ENCODE results near the gene CDK14. TPM values are rescaled to one million over a fixed set of nuclear protein-coding genes. Genes with fewer than 3 reads are reported as not detected.
"Not testable (repeated sequence)": the region's sequence is repeated elsewhere in the genome, so short reads cannot be mapped to it uniquely, and the experiment has no call there.

Gene CDK14
- polyA plus RNA-seq, 3 donors: 1.7 to 2.5 (median 2.1) TPM

GRCh38 chr7:90797596-90797995 is 201.5 kb downstream of the CDK14 start:
- no peak overlapping the region for H3K27ac ChIP-seq (ENCODE audit: low read depth in 1 of 2, low read length in 2 of 2)
- no peak overlapping the region for H2AFZ ChIP-seq (ENCODE audit: insufficient read depth, low read depth, low read length, poor library complexity, severe bottlenecking)
- no peaks in the 10 kb centered on the region for H3K27me3 ChIP-seq (ENCODE audit: control insufficient read depth in 2 of 2, insufficient read depth in 2 of 2, low read length in 2 of 2)
- TF ChIP-seq CTCF (IDR thresholded peaks at IDR 0.05): no peak
- WGBS (ENCODE audit: insufficient coverage): no CpG with 5 or more reads among the region's 2 CpGs
- H3K4me2 ChIP-seq (replicated peaks; ENCODE audit: extremely low read depth, low read length, poor library complexity, severe bottlenecking): no peak overlapping the region
- no peak for DNase-seq
- Mint-ChIP-seq H3K36me3 (peaks cover 7 to 18% of the 10 kb centered on the region in 2 donors), H3K4me1 (no peaks in the 10 kb centered on the region), H3K27ac (no peak overlapping the region), H3K9me3 (peaks cover 19 to 41% (median 21%) of the 10 kb centered on the region in 7 donors), H3K4me3 (no peak overlapping the region), H3K27me3 (ENCODE audit: low read depth in 3 of 3) (peaks cover 0 to 2% (median 0%) of the 10 kb centered on the region in 3 donors)
- H3K4me3 ChIP-seq (replicated peaks in 1 of 3; ENCODE audit: low read depth in 2 of 3, low read length in 3 of 3): no peak overlapping the region
- H3K9ac ChIP-seq (ENCODE audit: insufficient read depth, low read length, poor library complexity, severe bottlenecking): no peak overlapping the region
- intact Hi-C loops (cut with micrococcal nuclease): no loop called here
- no peaks in the 10 kb centered on the region for H3K4me1 ChIP-seq (ENCODE audit: control insufficient read depth in 1 of 2, insufficient read depth in 2 of 2, low read length in 2 of 2)
- no peaks in the 10 kb centered on the region for H4K20me1 ChIP-seq (ENCODE audit: insufficient read depth, low read length)
- H3K79me2 ChIP-seq (ENCODE audit: insufficient read depth, low read length): no peaks in the 10 kb centered on the region
- H3K9me3 ChIP-seq (replicated peaks in 1 of 2; ENCODE audit: control insufficient read depth in 1 of 2, insufficient read depth in 1 of 2, low read length in 2 of 2): peaks cover 18 to 24% of the 10 kb centered on the region in 2 donors
- peaks cover 0 to under 1% of the 10 kb centered on the region in 2 donors for H3K36me3 ChIP-seq (replicated peaks in 1 of 2; ENCODE audit: control insufficient read depth in 1 of 2, insufficient read depth in 2 of 2, low read length in 2 of 2)

- no CpG with 5 or more reads among the region's 1 CpG for WGBS (ENCODE audit: insufficient coverage)
Measured at GRCh38 chr7:90804370-90804769, 208.2 kb downstream of the CDK14 start.

GRCh38 chr7:90815552-90815951 is 219.4 kb downstream of the CDK14 start:
- WGBS (ENCODE audit: insufficient coverage): no CpG with 5 or more reads among the region's 2 CpGs
- peaks cover 0 to 11% (median 4%) of the 10 kb centered on the region in 7 donors for H3K9me3 Mint-ChIP-seq
- H3K27me3 ChIP-seq (ENCODE audit: control insufficient read depth in 2 of 2, insufficient read depth in 2 of 2, low read length in 2 of 2); H3K4me1 ChIP-seq (ENCODE audit: control insufficient read depth in 1 of 2, insufficient read depth in 2 of 2, low read length in 2 of 2); intact Hi-C loops (cut with micrococcal nuclease); H3K36me3 ChIP-seq (replicated peaks in 1 of 2; ENCODE audit: control insufficient read depth in 1 of 2, insufficient read depth in 2 of 2, low read length in 2 of 2); H3K9ac ChIP-seq (ENCODE audit: insufficient read depth, low read length, poor library complexity, severe bottlenecking); H3K36me3 Mint-ChIP-seq; H3K27me3 Mint-ChIP-seq (ENCODE audit: low read depth in 3 of 3); H4K20me1 ChIP-seq (ENCODE audit: insufficient read depth, low read length); H3K27ac Mint-ChIP-seq; H3K4me3 ChIP-seq (replicated peaks in 1 of 3; ENCODE audit: low read depth in 2 of 3, low read length in 3 of 3); H3K4me2 ChIP-seq (replicated peaks; ENCODE audit: extremely low read depth, low read length, poor library complexity, severe bottlenecking); H2AFZ ChIP-seq (ENCODE audit: insufficient read depth, low read depth, low read length, poor library complexity, severe bottlenecking); H3K4me1 Mint-ChIP-seq; H3K9me3 ChIP-seq (replicated peaks in 1 of 2; ENCODE audit: control insufficient read depth in 1 of 2, insufficient read depth in 1 of 2, low read length in 2 of 2); H3K4me3 Mint-ChIP-seq; H3K79me2 ChIP-seq (ENCODE audit: insufficient read depth, low read length); H3K27ac ChIP-seq (ENCODE audit: low read depth in 1 of 2, low read length in 2 of 2); DNase-seq: not testable (repeated sequence)

More at GRCh38 chr7:90804370-90804769, 208.2 kb downstream of the CDK14 start:
- H3K9ac ChIP-seq (ENCODE audit: insufficient read depth, low read length, poor library complexity, severe bottlenecking): no peak overlapping the region
- Mint-ChIP-seq H3K27ac (no peak overlapping the region), H3K9me3 (peaks cover 17 to 28% (median 22%) of the 10 kb centered on the region in 7 donors), H3K36me3 (peaks cover 9 to 11% of the 10 kb centered on the region in 2 donors), H3K4me3 (no peak overlapping the region), H3K27me3 (ENCODE audit: low read depth in 3 of 3) (no peaks in the 10 kb centered on the region), H3K4me1 (no peaks in the 10 kb centered on the region)
- no peak for TF ChIP-seq CTCF (IDR thresholded peaks at IDR 0.05)
- no peaks in the 10 kb centered on the region for H3K79me2 ChIP-seq (ENCODE audit: insufficient read depth, low read length)
- no peak for DNase-seq
- H3K9me3 ChIP-seq (replicated peaks in 1 of 2; ENCODE audit: control insufficient read depth in 1 of 2, insufficient read depth in 1 of 2, low read length in 2 of 2): peaks cover 8 to 10% of the 10 kb centered on the region in 2 donors
- H3K4me3 ChIP-seq (replicated peaks in 1 of 3; ENCODE audit: low read depth in 2 of 3, low read length in 3 of 3): no peak overlapping the region
- H3K27me3 ChIP-seq (ENCODE audit: control insufficient read depth in 2 of 2, insufficient read depth in 2 of 2, low read length in 2 of 2): no peaks in the 10 kb centered on the region
- H2AFZ ChIP-seq (ENCODE audit: insufficient read depth, low read depth, low read length, poor library complexity, severe bottlenecking): no peak overlapping the region
- no peak overlapping the region for H3K27ac ChIP-seq (ENCODE audit: low read depth in 1 of 2, low read length in 2 of 2)
- H3K4me2 ChIP-seq (replicated peaks; ENCODE audit: extremely low read depth, low read length, poor library complexity, severe bottlenecking): no peak overlapping the region
- H3K4me1 ChIP-seq (ENCODE audit: control insufficient read depth in 1 of 2, insufficient read depth in 2 of 2, low read length in 2 of 2): no peaks in the 10 kb centered on the region
- no peaks in the 10 kb centered on the region for H4K20me1 ChIP-seq (ENCODE audit: insufficient read depth, low read length)
- peaks cover 0 to 9% of the 10 kb centered on the region in 2 donors for H3K36me3 ChIP-seq (replicated peaks in 1 of 2; ENCODE audit: control insufficient read depth in 1 of 2, insufficient read depth in 2 of 2, low read length in 2 of 2)
- intact Hi-C loops (cut with micrococcal nuclease): no loop called here
